ENCODE results near the gene GPR37L1. TPM values are rescaled to one million over a fixed set of nuclear protein-coding genes. Genes with fewer than 3 reads are reported as not detected.

The GPR37L1 gene
- total and polyA plus RNA-seq, 2 of the 8 experiments (the other 6 are each of a cell fraction or from before 2014, with no cell fraction given), result 0.13 to 0.23 TPM

- TF ChIP-seq CHD7 (IDR thresholded peaks at IDR 0.05; ENCODE audit: insufficient replicate concordance, low read length) (no peak), SIX5 (IDR thresholded peaks at IDR 0.05; ENCODE audit: low read depth, low read length) (no peak), YY1 (IDR thresholded peaks at IDR 0.05; ENCODE audit: low read depth, low read length) (no peak), SAP30 (IDR thresholded peaks at IDR 0.05; ENCODE audit: insufficient read depth, insufficient replicate concordance, low read length) (no peak), RFX5 (IDR thresholded peaks at IDR 0.05; ENCODE audit: borderline replicate concordance, low read depth, low read length) (no peak)
Observed at GRCh38 chr1:202155478-202156021, 32.8 kb downstream of the GPR37L1 start (continued).
